ENCODE measurements around the gene VPS35. TPM values are rescaled to one million over a fixed set of nuclear protein-coding genes. Genes with fewer than 3 reads are reported as not detected.
A peak's percentile ranks its signal among the peaks of the same experiment; 100 is the strongest.
"Not testable (repeated sequence)": the region's sequence is repeated elsewhere in the genome, so short reads cannot be mapped to it uniquely, and the experiment has no call there.

The VPS35 gene
- total and polyA plus RNA-seq, 2 experiments from 2014 or later: 127 to 221 TPM

DNA sequence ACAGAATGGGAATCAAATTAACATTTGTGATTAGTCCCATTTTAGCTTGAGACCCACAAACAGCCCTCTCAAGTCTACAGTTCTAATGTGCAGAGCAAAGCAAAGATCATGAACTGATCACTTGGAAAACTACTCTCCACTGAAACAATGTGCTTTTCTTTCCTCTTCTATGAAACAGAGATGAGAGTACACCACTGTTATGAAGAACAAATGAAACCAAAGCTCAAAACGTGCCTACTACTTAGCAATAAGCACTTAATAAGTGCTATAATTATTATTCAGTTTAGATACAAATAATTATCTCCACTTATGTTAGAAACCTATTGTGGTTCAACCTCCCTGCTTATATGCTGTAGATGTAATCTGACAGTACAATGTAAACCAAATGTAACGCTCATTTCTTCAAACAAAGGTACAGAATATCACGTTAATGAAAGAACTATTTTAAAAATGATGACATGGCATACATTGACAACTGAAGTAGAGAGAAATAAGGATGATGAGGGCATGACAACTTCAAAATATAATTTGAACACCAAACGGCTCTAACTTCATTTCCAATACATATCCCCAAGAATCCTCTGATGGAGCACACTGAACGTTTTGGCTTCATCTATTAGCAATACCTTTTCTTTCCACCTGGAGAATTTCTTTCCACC lies 2.0 kb downstream of the VPS35 start:
- peak overlapping the region; percentile 78 for H3K4me2 ChIP-seq
- H3K4me3 ChIP-seq: peak overlapping the region; percentile 24
- TF ChIP-seq, protein P1, sequence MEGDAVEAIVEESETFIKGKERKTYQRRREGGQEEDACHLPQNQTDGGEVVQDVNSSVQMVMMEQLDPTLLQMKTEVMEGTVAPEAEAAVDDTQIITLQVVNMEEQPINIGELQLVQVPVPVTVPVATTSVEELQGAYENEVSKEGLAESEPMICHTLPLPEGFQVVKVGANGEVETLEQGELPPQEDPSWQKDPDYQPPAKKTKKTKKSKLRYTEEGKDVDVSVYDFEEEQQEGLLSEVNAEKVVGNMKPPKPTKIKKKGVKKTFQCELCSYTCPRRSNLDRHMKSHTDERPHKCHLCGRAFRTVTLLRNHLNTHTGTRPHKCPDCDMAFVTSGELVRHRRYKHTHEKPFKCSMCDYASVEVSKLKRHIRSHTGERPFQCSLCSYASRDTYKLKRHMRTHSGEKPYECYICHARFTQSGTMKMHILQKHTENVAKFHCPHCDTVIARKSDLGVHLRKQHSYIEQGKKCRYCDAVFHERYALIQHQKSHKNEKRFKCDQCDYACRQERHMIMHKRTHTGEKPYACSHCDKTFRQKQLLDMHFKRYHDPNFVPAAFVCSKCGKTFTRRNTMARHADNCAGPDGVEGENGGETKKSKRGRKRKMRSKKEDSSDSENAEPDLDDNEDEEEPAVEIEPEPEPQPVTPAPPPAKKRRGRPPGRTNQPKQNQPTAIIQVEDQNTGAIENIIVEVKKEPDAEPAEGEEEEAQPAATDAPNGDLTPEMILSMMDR (IDR thresholded peaks at IDR 0.05; ENCODE audit: poor library complexity): no peak
- no peak for TF ChIP-seq EZH2phosphoT487 (IDR thresholded peaks at IDR 0.05; ENCODE audit: low read depth, severe bottlenecking, unreplicated experiment)
- TF ChIP-seq EZH2 (IDR thresholded peaks at IDR 0.05; ENCODE audit: borderline replicate concordance): no peak
- H3K4me1 ChIP-seq (ENCODE audit: insufficient read depth): peaks cover 27% of the 10 kb centered on the region
- no peak overlapping the region for H2AFZ ChIP-seq
- peaks cover 70% of the 10 kb centered on the region for H3K79me2 ChIP-seq
- H3K27me3 ChIP-seq: no peaks in the 10 kb centered on the region
- H3K27ac ChIP-seq: no peak overlapping the region
- DNase-seq (ENCODE audit: low spot score): no peak
- peaks cover 50% of the 10 kb centered on the region for H4K20me1 ChIP-seq (ENCODE audit: insufficient read depth, poor library complexity, severe bottlenecking)
- H3K9me3 ChIP-seq (ENCODE audit: low read depth): no peaks in the 10 kb centered on the region
- WGBS (ENCODE audit: low lambda C conversion rate, missing lambda C conversion rate): 50% methylated on average over 5 of the region's 5 CpGs
- no peaks in the 10 kb centered on the region for H3K36me3 ChIP-seq (replicated peaks; ENCODE audit: insufficient read depth, low read depth)
- no peaks in the 10 kb centered on the region for H3K9me2 ChIP-seq (replicated peaks; ENCODE audit: insufficient read depth)

DNA sequence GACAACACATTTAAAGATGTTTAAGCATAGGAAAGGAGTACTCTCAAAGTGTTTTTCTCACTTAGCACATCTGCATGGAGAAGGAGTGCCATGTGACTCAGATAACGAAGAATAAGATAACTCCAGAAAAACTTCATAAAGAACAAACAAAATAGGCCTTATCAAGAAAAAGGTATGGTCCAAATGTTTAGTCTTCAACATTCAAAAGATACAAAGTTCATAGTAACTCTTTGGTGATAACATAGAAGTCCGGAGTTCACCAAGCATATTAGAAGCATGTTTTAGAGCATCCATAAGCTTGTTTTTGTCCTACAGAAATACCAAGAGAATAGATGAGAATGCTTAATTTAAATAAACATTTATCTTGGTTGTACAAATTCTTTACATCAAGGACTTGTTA lies 7.1 kb downstream of the VPS35 start:
- peaks cover 23% of the 10 kb centered on the region for H3K4me1 ChIP-seq (ENCODE audit: insufficient read depth)
- not testable (repeated sequence) for H3K9me3 ChIP-seq (ENCODE audit: low read depth); H3K4me3 ChIP-seq; H3K9me2 ChIP-seq (replicated peaks; ENCODE audit: insufficient read depth); H3K27me3 ChIP-seq; H2AFZ ChIP-seq; DNase-seq (ENCODE audit: low spot score); H3K36me3 ChIP-seq (replicated peaks; ENCODE audit: insufficient read depth, low read depth)
- H3K27ac ChIP-seq: peak overlapping the region; percentile 2
- 49% methylated on average over 2 of the region's 2 CpGs for WGBS (ENCODE audit: low lambda C conversion rate, missing lambda C conversion rate)
- peaks cover 77% of the 10 kb centered on the region for H3K79me2 ChIP-seq
- peak overlapping the region; percentile 78 for H3K4me2 ChIP-seq
- H4K20me1 ChIP-seq (ENCODE audit: insufficient read depth, poor library complexity, severe bottlenecking): peaks cover 38% of the 10 kb centered on the region

DNA sequence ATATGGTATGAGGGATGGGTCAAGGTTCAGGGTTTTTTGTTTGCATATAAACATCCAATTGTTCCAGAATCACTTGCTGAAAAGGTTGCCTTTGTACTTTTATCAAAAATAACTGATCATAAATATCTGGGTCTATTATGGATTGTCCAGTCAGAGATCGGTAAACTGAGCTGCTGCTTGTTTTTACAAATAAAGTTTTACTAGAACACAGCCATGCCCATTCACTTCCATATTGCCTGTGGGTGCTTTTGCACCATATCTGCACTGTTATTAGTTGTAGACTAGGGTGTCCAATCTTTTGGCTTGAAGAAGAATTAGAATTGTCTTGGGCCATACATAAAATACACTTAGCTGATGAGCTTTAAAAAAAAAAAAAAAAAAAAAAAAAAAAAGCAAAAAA lies 11.0 kb downstream of the VPS35 start:
- H3K4me2 ChIP-seq; H3K9me3 ChIP-seq (ENCODE audit: low read depth); H3K9me2 ChIP-seq (replicated peaks; ENCODE audit: insufficient read depth); H3K4me1 ChIP-seq (ENCODE audit: insufficient read depth); H3K27me3 ChIP-seq; H3K36me3 ChIP-seq (replicated peaks; ENCODE audit: insufficient read depth, low read depth); H2AFZ ChIP-seq; DNase-seq (ENCODE audit: low spot score); H4K20me1 ChIP-seq (ENCODE audit: insufficient read depth, poor library complexity, severe bottlenecking); H3K4me3 ChIP-seq; H3K27ac ChIP-seq: not testable (repeated sequence)
- 92% methylated on average over 1 of the region's 1 CpG for WGBS (ENCODE audit: low lambda C conversion rate, missing lambda C conversion rate)
- peaks cover 46% of the 10 kb centered on the region for H3K79me2 ChIP-seq

DNA sequence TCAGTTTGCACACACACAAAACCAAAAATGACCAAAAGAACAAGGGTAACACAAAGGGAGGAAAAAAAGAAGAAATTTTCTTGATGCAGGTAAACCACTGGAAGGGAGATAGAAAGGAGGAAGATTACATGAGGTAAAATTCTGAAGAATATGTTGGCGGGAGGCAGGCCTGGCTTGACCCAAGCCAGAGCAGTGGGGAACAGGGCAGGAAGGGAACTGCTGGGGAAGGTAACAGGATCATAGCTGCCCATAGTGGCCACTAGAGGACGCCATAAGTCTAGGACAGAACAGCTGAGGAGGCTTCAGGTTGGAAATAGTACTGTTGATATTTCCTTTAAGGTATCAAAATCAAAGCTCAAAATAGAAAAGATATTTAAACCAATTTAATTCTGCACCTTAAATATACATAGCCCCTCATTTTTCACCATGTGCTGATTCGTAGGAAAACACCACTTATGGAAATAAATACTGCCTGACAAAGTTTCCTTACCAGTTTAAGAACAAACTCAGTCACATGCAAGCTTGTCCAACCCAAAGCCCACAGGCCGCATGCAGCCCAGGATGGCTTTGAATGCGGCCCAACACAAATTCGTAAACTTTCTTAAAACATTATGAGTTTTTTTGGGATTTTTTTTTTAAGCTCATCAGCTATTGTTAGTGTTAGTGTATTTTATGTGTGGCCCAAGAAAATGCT lies 15.5 kb downstream of the VPS35 start:
- H2AFZ ChIP-seq: no peak overlapping the region
- no peaks in the 10 kb centered on the region for H3K9me3 ChIP-seq (ENCODE audit: low read depth)
- 66% methylated on average over 6 of the region's 6 CpGs for WGBS (ENCODE audit: low lambda C conversion rate, missing lambda C conversion rate)
- no peak overlapping the region for H3K4me2 ChIP-seq
- H3K4me1 ChIP-seq (ENCODE audit: insufficient read depth): peaks cover 6% of the 10 kb centered on the region
- peaks cover 5% of the 10 kb centered on the region for H3K36me3 ChIP-seq (replicated peaks; ENCODE audit: insufficient read depth, low read depth)
- no peak for TF ChIP-seq EZH2phosphoT487 (IDR thresholded peaks at IDR 0.05; ENCODE audit: low read depth, severe bottlenecking, unreplicated experiment)
- TF ChIP-seq, protein P1 (IDR thresholded peaks at IDR 0.05; ENCODE audit: poor library complexity): peak; percentile 84
- peaks cover 37% of the 10 kb centered on the region for H3K79me2 ChIP-seq
- H3K27me3 ChIP-seq: no peaks in the 10 kb centered on the region
- H4K20me1 ChIP-seq (ENCODE audit: insufficient read depth, poor library complexity, severe bottlenecking): peaks cover 6% of the 10 kb centered on the region
- peak; percentile 80 for DNase-seq (ENCODE audit: low spot score)
- no peaks in the 10 kb centered on the region for H3K9me2 ChIP-seq (replicated peaks; ENCODE audit: insufficient read depth)
- no peak overlapping the region for H3K4me3 ChIP-seq
- no peak overlapping the region for H3K27ac ChIP-seq
